ENCODE measurements around the gene RFFL.
"Not testable (repeated sequence)": the region's sequence is repeated elsewhere in the genome, so short reads cannot be mapped to it uniquely, and the experiment has no call there.

Gene RFFL

DNA sequence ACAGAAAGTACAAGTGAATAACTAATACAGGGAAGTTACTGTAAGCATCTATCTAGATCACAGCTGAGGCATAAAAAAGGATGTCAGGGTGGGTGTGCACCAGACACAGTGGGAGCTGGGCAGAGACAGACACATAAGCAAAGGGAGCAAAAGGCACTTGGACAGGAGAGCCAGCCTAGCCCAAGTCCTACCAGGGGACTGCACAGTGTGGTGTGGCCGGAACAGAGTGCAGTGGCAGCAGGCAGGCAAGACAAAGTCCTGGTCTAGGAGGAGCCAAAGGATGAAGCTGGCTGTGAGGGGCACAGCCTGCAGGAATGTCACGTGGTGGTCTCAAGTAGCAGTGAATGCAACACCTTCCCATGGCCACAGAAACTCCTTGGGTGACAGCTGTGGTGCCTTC is 34.3 kb upstream of the RFFL start:
- TF ChIP-seq ZFX (IDR thresholded peaks at IDR 0.05): no peak
- TF ChIP-seq, protein P1, sequence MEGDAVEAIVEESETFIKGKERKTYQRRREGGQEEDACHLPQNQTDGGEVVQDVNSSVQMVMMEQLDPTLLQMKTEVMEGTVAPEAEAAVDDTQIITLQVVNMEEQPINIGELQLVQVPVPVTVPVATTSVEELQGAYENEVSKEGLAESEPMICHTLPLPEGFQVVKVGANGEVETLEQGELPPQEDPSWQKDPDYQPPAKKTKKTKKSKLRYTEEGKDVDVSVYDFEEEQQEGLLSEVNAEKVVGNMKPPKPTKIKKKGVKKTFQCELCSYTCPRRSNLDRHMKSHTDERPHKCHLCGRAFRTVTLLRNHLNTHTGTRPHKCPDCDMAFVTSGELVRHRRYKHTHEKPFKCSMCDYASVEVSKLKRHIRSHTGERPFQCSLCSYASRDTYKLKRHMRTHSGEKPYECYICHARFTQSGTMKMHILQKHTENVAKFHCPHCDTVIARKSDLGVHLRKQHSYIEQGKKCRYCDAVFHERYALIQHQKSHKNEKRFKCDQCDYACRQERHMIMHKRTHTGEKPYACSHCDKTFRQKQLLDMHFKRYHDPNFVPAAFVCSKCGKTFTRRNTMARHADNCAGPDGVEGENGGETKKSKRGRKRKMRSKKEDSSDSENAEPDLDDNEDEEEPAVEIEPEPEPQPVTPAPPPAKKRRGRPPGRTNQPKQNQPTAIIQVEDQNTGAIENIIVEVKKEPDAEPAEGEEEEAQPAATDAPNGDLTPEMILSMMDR (conservative IDR thresholded peaks at IDR 0.05): no peak

GRCh38 chr17:35095741-35096140 is 32.2 kb upstream of the RFFL start:
- no peak for TF ChIP-seq ZFX (IDR thresholded peaks at IDR 0.05)
- TF ChIP-seq, protein P1 (conservative IDR thresholded peaks at IDR 0.05): no peak
- no peak overlapping the region for H3K27ac ChIP-seq

More for the DNA sequence above, 34.3 kb upstream of the RFFL start:
- H3K27ac ChIP-seq: no peak overlapping the region

- no peak overlapping the region for H3K27ac ChIP-seq
Measured at GRCh38 chr17:35094902-35095301, 31.4 kb upstream of the RFFL start.

GRCh38 chr17:35090707-35091106 is 27.2 kb upstream of the RFFL start:
- not testable (repeated sequence) for H3K27ac ChIP-seq

More at GRCh38 chr17:35094902-35095301, 31.4 kb upstream of the RFFL start:
- TF ChIP-seq, protein P1 (conservative IDR thresholded peaks at IDR 0.05): no peak
- TF ChIP-seq ZFX (IDR thresholded peaks at IDR 0.05): no peak

GRCh38 chr17:35089586-35090296 is 26.2 kb upstream of the RFFL start:
- H3K27ac ChIP-seq: peak overlapping the region; percentile 96
- TF ChIP-seq, protein P1 (conservative IDR thresholded peaks at IDR 0.05): peak; percentile 80
- no peak for TF ChIP-seq ZFX (IDR thresholded peaks at IDR 0.05)

GRCh38 chr17:35088881-35089585 is 25.5 kb upstream of the RFFL start:
- peak overlapping the region; percentile 96 for H3K27ac ChIP-seq
- TF ChIP-seq, protein P1 (conservative IDR thresholded peaks at IDR 0.05): peak; percentile 94
- TF ChIP-seq ZFX (IDR thresholded peaks at IDR 0.05): peak; percentile 44

DNA sequence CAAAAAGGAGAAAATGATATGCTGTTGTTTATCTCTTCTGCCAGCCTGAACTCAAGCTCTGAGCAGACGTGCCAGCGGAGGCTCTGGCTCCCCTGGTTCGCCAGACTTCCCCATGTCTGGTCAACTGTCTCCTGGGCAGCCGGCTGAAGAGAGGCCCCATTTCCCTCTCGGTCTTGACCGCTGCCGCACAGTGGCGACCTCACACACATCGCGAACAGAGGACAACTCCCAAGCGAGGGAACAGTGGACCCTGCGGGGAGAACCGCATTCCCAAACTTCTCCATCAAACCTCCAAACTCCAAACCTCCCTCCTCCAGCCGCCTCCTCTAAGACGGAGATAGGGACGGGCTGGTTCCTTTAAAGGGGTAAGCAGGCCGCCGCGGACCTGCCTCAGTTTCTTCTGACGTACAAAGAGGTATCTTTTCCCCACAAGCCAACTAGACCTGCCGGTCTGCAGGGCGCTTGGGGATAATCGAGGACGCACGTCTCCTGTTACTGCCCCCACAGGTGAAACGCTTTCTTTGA is 24.9 kb upstream of the RFFL start:
- no peak for TF ChIP-seq ZFX (IDR thresholded peaks at IDR 0.05)
- TF ChIP-seq, protein P1 (conservative IDR thresholded peaks at IDR 0.05): no peak
- H3K27ac ChIP-seq: peak overlapping the region; percentile 96
